ENCODE data around the gene PFDN6. TPM values are rescaled to one million over a fixed set of nuclear protein-coding genes. Genes with fewer than 3 reads are reported as not detected.

PFDN6 gene
- total and polyA plus RNA-seq, 2 of the 13 experiments (the other 11 are each of a cell fraction or from before 2014, with no cell fraction given) = 75.5 to 87.0 TPM

DNA sequence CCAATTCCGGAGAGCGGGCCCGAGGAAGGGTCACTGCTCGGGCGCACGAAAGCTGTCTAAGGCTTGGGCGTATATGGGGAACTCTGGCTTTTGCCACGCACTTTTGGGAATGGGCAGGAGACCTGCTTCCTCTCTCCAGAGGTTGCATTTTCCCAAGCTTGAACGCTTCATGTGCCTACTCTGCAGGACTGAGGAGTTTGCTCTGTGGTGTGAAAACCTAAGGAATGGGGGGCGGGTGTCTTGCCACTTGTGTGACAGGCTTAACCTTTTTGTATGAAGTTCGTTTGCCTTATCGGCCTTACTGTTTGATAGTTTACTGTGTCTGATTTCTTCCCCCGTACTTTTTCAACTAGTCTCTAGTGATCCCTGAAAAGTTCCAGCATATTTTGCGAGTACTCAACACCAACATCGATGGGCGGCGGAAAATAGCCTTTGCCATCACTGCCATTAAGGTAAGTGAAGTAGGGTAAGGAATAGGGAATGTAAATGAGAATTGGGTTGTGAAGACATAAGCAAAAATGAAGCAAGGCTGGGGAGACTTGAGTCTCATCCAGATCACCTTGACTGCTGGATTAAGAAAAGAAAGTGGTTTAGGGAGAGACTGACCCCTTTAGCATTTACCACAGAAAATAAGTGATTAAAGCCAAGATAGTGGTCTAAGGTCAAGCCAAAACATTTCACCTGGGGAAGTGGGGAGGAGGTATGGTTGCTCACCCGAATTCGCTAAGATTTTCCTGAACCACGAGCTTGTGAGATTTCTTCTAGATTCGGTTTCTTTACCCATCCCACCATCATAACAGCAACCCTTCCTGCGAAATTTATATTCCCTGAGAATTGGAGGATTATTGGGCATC, 16.9 kb upstream of the PFDN6 start (continued):
- TF ChIP-seq YY1 (IDR thresholded peaks at IDR 0.05; ENCODE audit: insufficient read depth, insufficient replicate concordance, low read depth, low read length) = no peak
- TF ChIP-seq KMT2A (CRISPR knock-in tag; IDR thresholded peaks at IDR 0.05) = 0 out of 2 replicates have a peak, but pooled peaks have one; percentile 12
- TF ChIP-seq ZNF615 (CRISPR knock-in tag; IDR thresholded peaks at IDR 0.05; ENCODE audit: borderline replicate concordance) = 0 out of 2 replicates have a peak, but pooled peaks have one; percentile 10
- TF ChIP-seq MYC (CRISPR knock-in tag; IDR thresholded peaks at IDR 0.05; ENCODE audit: borderline replicate concordance) = no peak
- TF ChIP-seq YEATS2 (CRISPR knock-in tag; IDR thresholded peaks at IDR 0.05; ENCODE audit: borderline replicate concordance) = peak; percentile 67; the same call in 1 of the 2 replicates
- peak; percentile 47; the same call in 1 of the 2 replicates for TF ChIP-seq ZNF616 (CRISPR knock-in tag; IDR thresholded peaks at IDR 0.05; ENCODE audit: low read depth)
- TF ChIP-seq FUBP1 (CRISPR knock-in tag; IDR thresholded peaks at IDR 0.05; ENCODE audit: borderline replicate concordance) = 0 out of 2 replicates have a peak, but pooled peaks have one; percentile 72
- TF ChIP-seq HDAC6 (IDR thresholded peaks at IDR 0.05; ENCODE audit: low read depth, low read length) = no peak
- TF ChIP-seq CSRNP2 (CRISPR knock-in tag; conservative IDR thresholded peaks at IDR 0.05; ENCODE audit: low read depth) = no peak
- TF ChIP-seq ZNF383 (CRISPR knock-in tag; IDR thresholded peaks at IDR 0.05; ENCODE audit: borderline replicate concordance) = 0 out of 2 replicates have a peak, but pooled peaks have one; percentile 38
- no peak for TF ChIP-seq FOXK2 (IDR thresholded peaks at IDR 0.05)
- TF ChIP-seq NR2F2 (IDR thresholded peaks at IDR 0.05; ENCODE audit: borderline replicate concordance, low read depth) = 0 out of 2 replicates have a peak, but pooled peaks have one; percentile 1
- no peak for TF ChIP-seq POGZ (CRISPR knock-in tag; IDR thresholded peaks at IDR 0.05)
- TF ChIP-seq NR0B2 (CRISPR knock-in tag; IDR thresholded peaks at IDR 0.05) = no peak
- no peak; the same call in 1 of the 2 replicates for TF ChIP-seq ARID2 (CRISPR knock-in tag; IDR thresholded peaks at IDR 0.05; ENCODE audit: borderline replicate concordance)
- peak; percentile 5; the same call in 1 of the 2 replicates for TF ChIP-seq AKNA (CRISPR knock-in tag; IDR thresholded peaks at IDR 0.05; ENCODE audit: borderline replicate concordance)
- no peak for TF ChIP-seq BORCS8-MEF2B (CRISPR knock-in tag; IDR thresholded peaks at IDR 0.05)
